K562 (cell line): ENCODE measurements around the gene ARHGAP26. TPM values are rescaled to one million over a fixed set of nuclear protein-coding genes. Genes with fewer than 3 reads are reported as not detected.
A peak's percentile ranks its signal among the peaks of the same experiment; 100 is the strongest.

Source experiments
- ATAC-seq: fragments of 200-7000 bp; cut with Tn5 transposase; 3 replicates; pipeline ENCODE4 v1.9.1; 2020; ENCODE audit warnings: moderate library complexity
- BruUV-seq: library from RNA; stranded (reverse); fragments of 400-500 nt; replicated peaks from 2 replicates; lab custom pipeline; 2021; lab: Mats Ljungman, UMichigan
- CTCF ChIA-PET: fragments of 300-600 bp; formaldehyde crosslinking; extraction: SDS; loops from one replicate; lab custom pipeline; 2021; ENCODE audit warnings: low intra/inter-chr PET ratio; lab: Yijun Ruan, JAX
- POLR2A ChIA-PET: fragments of 300-600, 350-650 bp; sonication (Branson Sonifier 250); formaldehyde crosslinking; extraction: SDS; loops from one replicate; lab custom pipeline; 2021; ENCODE audit warnings: antibody characterized with exemption, inconsistent platforms; lab: Yijun Ruan, JAX
- DNase-seq, 4 experiments: peaks; one replicate each; pipeline versions ENCODE4 v3.0.0 to v3.0.0-alpha.2; 2011 to 2018; ENCODE audit warnings: low spot score in 3 of 4, mixed read lengths in 3 of 4; ENCODE audit errors: extremely low read depth in 1 of 4
- FAIRE-seq: peaks from 2 replicates; lab custom pipeline; 2011; peaks lifted over from hg19 to GRCh38; lab: Jason Lieb, UNC
- H2AFZ ChIP-seq: 2 replicates; pipeline ENCODE4 v1.6.0; 2011; ENCODE audit warnings: low read depth, low read length, control low read depth, inconsistent platforms
- H3K27ac ChIP-seq: fragments of 200-600 bp; 3 replicates; pipeline ENCODE4 v1.8.0; 2011; ENCODE audit warnings: low read depth, mild to moderate bottlenecking, control low read depth, inconsistent platforms, low read length, moderate library complexity, mixed read lengths; ENCODE audit errors: extremely low read depth
- H3K27me3 ChIP-seq, 2 experiments: fragments of 300-600 bp in 1 of 2; 2 replicates in 1 of 2; 3 replicates in 1 of 2; pipeline versions ENCODE4 v1.6.0 to v1.8.0; 2011; ENCODE audit warnings: inconsistent platforms in 2 of 2, low read length in 2 of 2, mild to moderate bottlenecking in 1 of 2, mixed read lengths in 1 of 2, moderate library complexity in 1 of 2; ENCODE audit not compliant: control insufficient read depth in 2 of 2, insufficient read depth in 2 of 2
- H3K36me3 ChIP-seq: fragments of 300-600 bp; 3 replicates; pipeline ENCODE4 v1.8.0; 2011; ENCODE audit warnings: mild to moderate bottlenecking, low read length, inconsistent platforms; ENCODE audit not compliant: control insufficient read depth, insufficient read depth
- H3K4me1 ChIP-seq, 2 experiments: fragments of 200-600 bp in 1 of 2; replicated peaks in 1 of 2; 2 replicates in 1 of 2; 3 replicates in 1 of 2; pipeline versions ENCODE4 v1.5.1 to v1.8.0; 2011; ENCODE audit warnings: inconsistent platforms in 2 of 2, low read length in 2 of 2, mild to moderate bottlenecking in 1 of 2, mixed read lengths in 1 of 2, moderate library complexity in 1 of 2; ENCODE audit not compliant: control insufficient read depth in 2 of 2, insufficient read depth in 2 of 2
- H3K4me2 ChIP-seq: 2 replicates; pipeline ENCODE4 v1.6.1; 2011; ENCODE audit warnings: low read length, control low read depth, inconsistent platforms, mixed read lengths; ENCODE audit not compliant: insufficient read depth
- H3K4me3 ChIP-seq: fragments of 200-600 bp; sonication (generic), shearing (Covaris generic); 2 replicates; pipeline ENCODE4 v1.5.1; 2016; ENCODE audit warnings: control low read depth, inconsistent platforms
- H3K79me2 ChIP-seq: fragments of 200-600 bp; 3 replicates; pipeline ENCODE4 v1.8.0; 2011; ENCODE audit warnings: low read length, inconsistent platforms; ENCODE audit not compliant: control insufficient read depth, insufficient read depth
- H3K9ac ChIP-seq, 2 experiments: 2 replicates each; pipeline versions ENCODE4 v1.6.0 to v1.6.1; 2011; ENCODE audit warnings: low read depth in 2 of 2, low read length in 2 of 2, control low read depth in 1 of 2, inconsistent platforms in 1 of 2, mild to moderate bottlenecking in 1 of 2, mixed read lengths in 1 of 2; ENCODE audit not compliant: insufficient read depth in 1 of 2
- H3K9me1 ChIP-seq: one replicate; pipeline ENCODE4 v1.6.0; 2011; ENCODE audit warnings: inconsistent platforms, mild to moderate bottlenecking, low read length, moderate library complexity; ENCODE audit not compliant: control insufficient read depth, insufficient read depth
- H3K9me3 ChIP-seq: replicated peaks from 2 replicates; pipeline ENCODE4 v1.5.1; 2011; ENCODE audit warnings: low read depth, low read length, inconsistent platforms; ENCODE audit not compliant: control insufficient read depth, insufficient read depth
- H4K20me1 ChIP-seq: replicated peaks from 2 replicates; pipeline ENCODE4 v1.6.1; 2011; ENCODE audit warnings: low read length, inconsistent platforms, mixed read lengths; ENCODE audit not compliant: control insufficient read depth, insufficient read depth
- LARP7 ChIP-seq: fragments of 450-650 bp; IDR thresholded peaks from 2 replicates; pipeline ENCODE4 v1.6.1; 2016
- MEIS2 ChIP-seq: fragments of 450-650 bp; IDR thresholded peaks from 2 replicates; pipeline ENCODE4 v1.6.1; 2014; ENCODE audit warnings: mild to moderate bottlenecking; ENCODE audit not compliant: partially characterized antibody
- SRSF3 ChIP-seq: fragments of 200-400 bp; formaldehyde crosslinking; IDR thresholded peaks from 2 replicates; pipeline ENCODE4 v1.6.1; 2016; ENCODE audit warnings: mild to moderate bottlenecking, low read length, moderate library complexity; ENCODE audit not compliant: insufficient read depth
- ZC3H11A ChIP-seq: IDR thresholded peaks from 2 replicates; pipeline ENCODE4 v1.6.1; 2012; ENCODE audit warnings: low read depth, low read length, improper control_type of control experiment
- ZKSCAN1 ChIP-seq: fragments of 150-350 bp; IDR thresholded peaks from 2 replicates; pipeline ENCODE4 v1.6.1; 2016; ENCODE audit warnings: low read depth, low read length
- ZKSCAN8 ChIP-seq: fragments of 200-800 bp; sonication (Bioruptor generic); IDR thresholded peaks from 2 replicates; pipeline ENCODE4 v1.6.1; 2016; ENCODE audit warnings: missing genetic modification characterization, missing compliant biosample characterization
- ZNF668 ChIP-seq: fragments of 250-450 bp; sonication (Bioruptor Pico); IDR thresholded peaks from 2 replicates; pipeline ENCODE4 v1.8.0; 2022; ENCODE audit warnings: mild to moderate bottlenecking, inconsistent platforms
- WGBS: fragments of 100-300 bp; shearing (Covaris generic); methylation state at CpG from one replicate; pipeline ENCODE4 v1.1.6; 2016; ENCODE audit warnings: low coverage, mixed read lengths; ENCODE audit not compliant: insufficient coverage; ENCODE audit errors: missing lambda C conversion rate; 5-methylcytosine and 5-hydroxymethylcytosine counted together
- in situ Hi-C: fragments of 300-500 bp; cut with MboI; formaldehyde crosslinking; loops from 4 replicates; pipeline ENCODE4 v1.15.0; 2018; ENCODE audit warnings: inconsistent platforms, mixed read lengths
- intact Hi-C: fragments of 100-400 bp; cut with micrococcal nuclease; formaldehyde crosslinking; loops from 2 replicates; pipeline ENCODE4 v1.14.2; 2022
- polyA plus RNA-seq, 8 experiments: library from polyadenylated mRNA; depleted of rRNA in 4 of 8; stranded (reverse) in 5 of 8; unstranded in 3 of 8; fragments of >200 nt; fragmentation: Nextera tagmentation in 2 of 8; fragmentation: Illumina TruSeq in 1 of 8; extraction: Ambion mirVana in 2 of 8; extraction: Trizol in 1 of 8; gene quantifications; 2 replicates each; pipeline versions ENCODE4 v1.2.1 to v1.2.3, GENCODE V29; 2011 to 2014; ENCODE audit warnings: inconsistent platforms in 1 of 8, missing spikeins in 1 of 8
- total RNA-seq, 7 experiments: library from RNA; depleted of rRNA in 6 of 7; stranded (reverse); fragments of >200 nt in 6 of 7; fragmentation: Illumina TruSeq in 2 of 7; extraction: Trizol in 2 of 7; gene quantifications; 2 replicates each; pipeline versions ENCODE4 v1.2.1 to v1.2.3, GENCODE V29; 2011 to 2021; ENCODE audit warnings: low replicate concordance in 1 of 7
- TF ChIP-seq, protein P1 (sequence below), 2 experiments: IDR thresholded peaks in 1 of 2; conservative IDR thresholded peaks in 1 of 2; 2 replicates each; pipeline ENCODE4 v1.6.1; 2016; ENCODE audit warnings: low read depth in 2 of 2, mild to moderate bottlenecking in 1 of 2, missing compliant biosample characterization in 1 of 2, missing genetic modification characterization in 1 of 2, moderate library complexity in 1 of 2

ARHGAP26 gene
- total and polyA plus RNA-seq, 9 of the 15 experiments (the other 6 are each of a cell fraction or from before 2014, with no cell fraction given): 0.13 to 1.1 (median 0.55) TPM

DNA sequence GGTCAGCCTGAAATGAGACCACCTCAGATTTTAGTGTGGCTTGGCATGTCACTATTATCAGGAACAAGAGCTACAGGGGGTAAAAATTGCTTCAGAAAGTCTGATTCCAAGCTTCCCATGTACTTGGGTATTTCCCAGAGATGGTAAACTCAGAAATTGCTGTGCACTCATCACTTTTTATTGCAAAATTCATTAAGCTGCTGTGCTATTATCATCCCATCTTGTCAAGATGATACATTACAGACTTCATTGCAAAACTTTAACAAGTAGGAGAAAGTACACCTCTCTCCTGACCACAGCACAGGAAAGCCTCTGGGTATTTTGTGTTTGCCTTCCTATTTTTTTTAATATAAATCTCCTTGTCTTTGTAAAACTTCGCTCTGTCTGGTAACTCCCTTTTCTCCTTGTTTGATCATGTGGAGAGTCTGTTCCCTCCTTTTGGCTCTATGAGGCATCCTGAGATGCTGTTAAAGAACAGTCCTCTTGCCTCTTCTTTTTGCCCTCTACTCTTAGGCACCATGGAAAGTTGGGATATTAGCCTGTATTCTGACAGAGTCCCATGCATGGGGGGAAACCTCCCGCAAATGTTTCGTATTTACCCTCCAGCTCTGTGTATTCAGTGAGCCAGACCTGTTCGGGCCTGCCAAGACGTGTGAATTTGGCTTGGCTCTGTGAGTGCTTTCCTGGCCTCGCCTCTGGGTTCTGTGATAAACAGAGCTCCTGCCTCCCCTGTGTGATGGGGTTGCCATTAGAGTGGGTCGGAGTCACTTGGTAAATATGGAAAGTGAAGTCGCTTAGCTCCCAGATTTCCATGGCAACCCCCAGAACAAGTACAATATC, 372.6 kb downstream of the ARHGAP26 start:
- no peak overlapping the region for H3K9ac ChIP-seq
- no peaks in the 10 kb centered on the region for H3K9me1 ChIP-seq
- H3K36me3 ChIP-seq: no peaks in the 10 kb centered on the region
- no peak overlapping the region for H2AFZ ChIP-seq
- H3K4me3 ChIP-seq: no peak overlapping the region
- H3K4me2 ChIP-seq: no peak overlapping the region
- ChIA-PET CTCF (no interaction called here), POLR2A (interaction anchor here (0.7 to 1.2 kb wide), 2 partner anchors 11 to 43 kb away, joined by 3 to 4 read pairs; no protein-coding TSS in a partner anchor)
- H3K27ac ChIP-seq: no peak overlapping the region
- H3K4me1 ChIP-seq: peaks cover 0 to 14% of the 10 kb centered on the region in 2 experiments; a peak in 3 of 5 replicates
- no peak for FAIRE-seq
- no peaks in the 10 kb centered on the region for H4K20me1 ChIP-seq
- no peak for DNase-seq
- BruUV-seq: no TSS peak
- intact Hi-C loops (no loop called here), in situ Hi-C loops (no loop called here)
- ATAC-seq: no peak
- no peaks in the 10 kb centered on the region for H3K9me3 ChIP-seq
- no peaks in the 10 kb centered on the region; a peak in 1 of 5 replicates for H3K27me3 ChIP-seq
- WGBS: 19% methylated on average over 8 of the region's 8 CpGs
- TF ChIP-seq, protein P1, sequence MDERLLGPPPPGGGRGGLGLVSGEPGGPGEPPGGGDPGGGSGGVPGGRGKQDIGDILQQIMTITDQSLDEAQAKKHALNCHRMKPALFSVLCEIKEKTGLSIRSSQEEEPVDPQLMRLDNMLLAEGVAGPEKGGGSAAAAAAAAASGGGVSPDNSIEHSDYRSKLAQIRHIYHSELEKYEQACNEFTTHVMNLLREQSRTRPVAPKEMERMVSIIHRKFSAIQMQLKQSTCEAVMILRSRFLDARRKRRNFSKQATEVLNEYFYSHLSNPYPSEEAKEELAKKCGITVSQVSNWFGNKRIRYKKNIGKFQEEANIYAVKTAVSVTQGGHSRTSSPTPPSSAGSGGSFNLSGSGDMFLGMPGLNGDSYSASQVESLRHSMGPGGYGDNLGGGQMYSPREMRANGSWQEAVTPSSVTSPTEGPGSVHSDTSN (CRISPR knock-in tag; IDR thresholded peaks at IDR 0.05; ENCODE audit: low read depth): no peak
- TF ChIP-seq, protein P1 (tag; conservative IDR thresholded peaks at IDR 0.05; ENCODE audit: low read depth): peak; percentile 73
- TF ChIP-seq MEIS2: peak; percentile 33
- no peak for TF ChIP-seq SRSF3
- TF ChIP-seq ZKSCAN8 (CRISPR knock-in tag): no peak
- no peak for TF ChIP-seq ZKSCAN1
- TF ChIP-seq LARP7: no peak
- no peak for TF ChIP-seq ZNF668 (CRISPR knock-in tag)
- TF ChIP-seq ZC3H11A: no peak
- TF ChIP-seq, all 486 proteins: peak for 2
- H3K79me2 ChIP-seq: no peaks in the 10 kb centered on the region
